GM19351 (cell line): Measurements from ENCODE around the gene SUGP1.

Experiments used
- ATAC-seq: cut with Tn5 transposase; IDR thresholded peaks from one replicate; pipeline ENCODE4 v1.9.1; 2021; ENCODE audit warnings: mild to moderate bottlenecking, moderate library complexity; ENCODE audit not compliant: unreplicated experiment

Gene SUGP1

DNA sequence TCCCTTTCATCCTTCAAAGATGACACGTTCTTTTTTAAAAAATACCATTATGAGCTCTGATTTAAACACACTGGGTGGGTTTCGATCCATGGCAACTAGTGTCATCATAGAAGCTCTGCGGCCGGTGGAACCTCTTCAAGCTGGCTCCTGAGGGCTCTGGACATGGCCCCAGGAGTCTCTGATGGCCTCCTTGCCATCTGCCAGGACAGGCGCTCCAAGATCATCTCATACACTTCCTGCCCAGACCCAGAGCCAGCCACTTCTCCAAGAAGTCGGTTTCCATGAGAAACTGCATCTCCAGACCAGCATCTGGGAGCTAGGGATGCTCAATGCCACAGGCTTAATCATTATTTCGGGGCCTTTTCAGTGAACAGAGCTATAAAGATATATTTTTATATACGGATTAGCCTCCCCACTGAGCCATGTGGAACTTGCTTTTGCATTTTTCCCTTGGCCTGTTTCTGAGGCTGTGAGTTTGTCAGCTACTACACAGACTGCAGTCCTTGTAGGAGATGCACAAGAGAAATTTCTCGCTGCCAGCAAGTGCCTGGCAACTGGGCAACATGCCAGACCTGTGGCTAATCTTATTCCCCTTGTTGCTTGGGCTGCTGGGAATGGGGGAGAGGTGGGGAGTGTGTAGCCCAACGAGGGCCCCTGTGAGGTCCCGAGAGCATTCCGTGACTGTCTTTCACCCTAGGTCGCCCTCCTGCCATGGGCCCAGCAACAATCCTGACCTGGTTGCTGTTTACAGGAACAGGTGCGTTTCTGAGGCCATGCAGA lies 15.9 kb downstream of the SUGP1 start:
- no peak for ATAC-seq

- no peak for ATAC-seq
Observed at GRCh38 chr19:19303411-19303810, 16.9 kb downstream of the SUGP1 start.

DNA sequence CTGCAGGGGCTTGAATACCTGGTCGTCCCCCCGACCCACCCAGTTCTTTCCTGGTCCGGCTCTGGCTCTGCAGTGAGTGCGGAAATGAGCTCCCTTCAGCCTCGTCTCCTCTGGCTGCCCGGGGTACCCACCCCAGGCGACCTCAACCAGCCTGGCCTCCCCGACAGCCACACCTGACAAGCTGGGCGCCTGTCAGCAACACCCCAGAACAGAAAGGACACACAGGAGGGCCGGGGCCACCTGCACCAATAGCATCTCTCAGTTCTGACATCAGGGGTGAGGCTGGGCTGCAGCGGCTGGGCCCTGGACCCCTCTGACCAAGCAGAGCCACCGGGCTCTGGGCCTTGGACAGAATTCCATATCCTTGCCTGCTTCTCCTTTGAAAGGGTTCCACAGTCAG lies 19.7 kb downstream of the SUGP1 start:
- no peak for ATAC-seq

DNA sequence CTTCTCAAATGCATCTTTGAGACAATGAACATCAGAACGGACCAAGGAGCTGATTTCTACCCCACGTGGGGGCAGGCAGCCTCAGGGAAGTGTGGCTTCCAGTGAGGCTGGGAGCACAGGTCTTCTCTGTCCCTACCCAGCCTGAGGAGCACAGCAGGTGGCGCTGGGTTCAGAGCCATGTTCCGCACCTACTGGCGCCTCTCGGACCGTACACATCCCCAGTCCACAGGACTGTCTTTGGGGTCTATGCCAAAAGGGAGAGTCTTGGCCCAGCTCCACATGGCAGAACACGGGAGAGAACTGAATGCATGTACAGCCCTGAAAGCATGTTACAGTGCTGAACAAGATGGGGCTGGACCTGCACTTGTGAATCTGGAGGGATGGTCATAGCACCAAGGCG lies 22.6 kb downstream of the SUGP1 start:
- no peak for ATAC-seq

DNA sequence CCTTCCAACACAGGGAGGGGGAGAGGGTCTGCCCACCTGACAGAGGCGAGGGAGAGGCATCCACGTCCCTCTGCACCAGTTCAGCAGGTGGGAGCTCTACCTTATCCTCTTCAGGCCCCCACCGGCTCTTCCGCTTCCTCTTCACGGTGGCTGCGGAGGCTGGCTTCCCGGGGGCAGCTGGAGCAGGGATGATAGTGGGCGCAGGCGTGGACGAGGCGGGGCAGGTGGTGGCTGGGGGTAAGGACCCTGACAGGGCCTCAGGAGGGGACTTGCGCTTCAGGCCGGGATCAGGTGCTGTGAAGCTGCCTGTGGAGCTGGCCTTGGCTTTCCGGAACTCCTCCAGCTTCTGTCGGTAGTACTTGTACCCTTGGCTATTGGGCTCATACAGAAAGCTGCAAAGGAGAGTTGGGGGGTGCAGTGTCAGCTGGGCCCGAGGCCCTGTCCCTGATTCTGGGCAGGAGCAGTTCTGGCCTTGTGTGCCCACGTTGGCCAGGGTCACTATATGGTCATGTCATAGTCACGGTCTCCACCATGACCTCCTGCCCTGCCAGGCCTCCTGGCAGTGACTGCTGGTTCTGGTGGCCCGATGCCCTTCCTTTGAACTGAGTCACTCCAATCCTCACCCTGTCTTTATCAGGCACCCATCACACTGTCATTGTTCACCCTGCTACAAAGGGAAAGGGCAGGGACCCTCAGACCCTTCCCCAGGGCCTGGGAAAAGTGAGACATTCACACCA lies 23.2 kb downstream of the SUGP1 start:
- ATAC-seq, result no peak

- ATAC-seq, result no peak
Observed at GRCh38 chr19:19294914-19295313, 25.4 kb downstream of the SUGP1 start.

GRCh38 chr19:19292607-19293006 lies 27.7 kb downstream of the SUGP1 start:
- ATAC-seq, result no peak

- ATAC-seq, result no peak
Observed at GRCh38 chr19:19285686-19286085, 34.6 kb downstream of the SUGP1 start.

GRCh38 chr19:19280561-19280960 lies 39.7 kb downstream of the SUGP1 start:
- ATAC-seq, result no peak

DNA sequence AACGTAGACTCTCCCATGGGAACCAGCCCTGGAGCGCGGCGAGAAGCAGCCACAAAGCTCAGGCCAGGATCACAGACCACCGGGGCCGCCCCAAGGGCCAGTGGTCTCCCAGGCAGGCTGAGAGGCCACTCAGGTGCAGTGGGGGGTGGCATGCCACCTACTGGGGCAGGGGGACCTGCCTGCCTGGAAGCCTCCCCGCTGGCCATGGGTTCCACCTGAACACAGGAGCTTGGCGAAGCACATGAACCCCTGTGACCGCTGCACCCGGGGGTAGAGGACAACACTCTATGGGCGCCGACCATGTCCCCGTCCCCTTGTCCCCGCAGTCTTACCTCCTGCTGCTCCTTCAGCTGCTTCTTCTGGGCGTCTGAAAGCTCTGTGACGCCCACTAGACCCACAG lies 40.5 kb downstream of the SUGP1 start:
- ATAC-seq, result no peak

DNA sequence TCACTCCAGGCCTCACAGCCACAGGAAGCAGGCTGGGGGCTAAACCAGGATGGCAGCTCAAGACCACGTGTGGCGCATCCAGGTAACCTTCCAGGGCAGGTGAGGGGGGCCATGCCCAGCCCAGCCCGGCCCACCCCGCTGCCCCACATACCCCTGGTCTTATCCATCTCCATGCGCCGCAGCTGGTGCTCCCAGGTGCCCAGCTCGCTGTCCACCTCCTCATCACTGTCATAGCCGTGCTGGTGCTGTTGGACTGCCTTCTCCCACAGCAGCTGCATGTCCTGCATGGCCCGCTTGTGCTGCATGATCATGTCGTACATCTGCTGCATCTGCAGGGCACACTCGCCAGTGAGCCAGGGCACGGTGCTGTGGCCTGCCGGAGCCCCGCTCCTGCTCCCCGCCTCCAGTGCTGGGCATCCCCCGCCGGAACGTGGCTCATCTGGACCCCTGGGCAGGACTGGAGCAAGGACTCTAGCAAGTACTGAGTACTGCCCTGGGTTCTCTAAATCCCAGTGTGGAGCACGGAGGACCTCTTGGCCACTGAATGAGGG lies 41.2 kb downstream of the SUGP1 start:
- ATAC-seq, result no peak

DNA sequence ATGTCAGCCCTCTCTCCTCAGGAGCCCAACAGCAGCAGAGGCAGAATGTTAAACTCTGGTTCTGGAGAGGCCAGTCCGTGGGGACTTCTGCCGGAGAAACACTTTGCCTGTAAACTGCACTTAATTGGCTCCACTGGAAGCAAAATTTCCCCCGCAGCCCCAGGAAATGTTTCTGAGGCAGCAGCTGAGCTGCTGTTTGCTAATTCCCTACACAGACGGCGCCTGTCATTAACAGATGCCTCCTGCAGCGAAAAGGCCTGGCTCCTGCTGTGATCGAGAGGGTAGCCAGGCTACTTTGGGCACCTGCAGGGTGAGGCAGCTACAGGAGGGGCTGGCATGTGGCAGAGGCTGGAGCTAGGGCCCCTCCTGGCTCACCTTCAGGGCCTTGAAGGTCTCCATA lies 42.0 kb downstream of the SUGP1 start:
- no peak for ATAC-seq

DNA sequence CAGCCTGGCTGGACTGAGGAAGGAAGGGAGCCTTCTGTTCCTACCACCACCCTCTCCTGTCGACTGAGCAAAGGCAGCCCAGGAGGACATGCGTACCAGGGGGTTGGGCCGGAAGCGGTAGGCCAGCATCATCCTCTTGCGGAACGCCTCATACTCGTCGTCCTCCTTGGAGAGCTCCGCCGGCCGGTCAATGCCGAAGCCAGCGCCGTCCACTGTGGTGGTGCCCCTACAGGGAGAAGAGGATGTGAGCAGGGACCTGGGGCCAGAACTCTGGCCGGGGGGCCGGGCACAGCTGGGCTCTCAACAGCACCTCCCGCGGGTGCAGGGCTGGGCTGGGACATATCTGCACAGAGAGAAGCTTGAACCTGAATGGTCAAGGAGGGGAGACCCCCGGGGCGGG lies 43.5 kb downstream of the SUGP1 start:
- ATAC-seq, result no peak

- no peak for ATAC-seq
Observed at GRCh38 chr19:19276386-19276785, 43.9 kb downstream of the SUGP1 start.

- no peak for ATAC-seq
Observed at GRCh38 chr19:19274716-19275565, 45.4 kb downstream of the SUGP1 start.

DNA sequence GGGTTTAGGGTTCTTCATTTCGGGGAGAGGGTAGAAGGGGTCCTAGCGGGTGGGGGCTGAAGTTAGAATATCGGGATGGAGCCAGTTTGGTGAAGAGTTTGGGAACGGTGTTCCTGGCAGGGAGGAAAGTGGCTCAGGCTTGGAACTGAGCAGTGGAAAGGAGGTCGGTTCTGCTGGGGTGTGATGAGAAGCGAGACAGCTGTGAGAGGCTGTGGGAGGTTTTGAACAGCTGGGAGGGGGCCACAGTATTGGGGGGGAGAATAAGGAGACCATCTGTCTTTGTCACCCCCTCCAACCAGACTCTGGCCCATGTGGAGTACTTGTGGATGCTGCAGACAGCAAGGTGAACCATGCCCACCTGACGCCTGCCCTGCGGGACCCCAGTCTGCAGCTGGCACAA lies 46.2 kb downstream of the SUGP1 start:
- ATAC-seq, result no peak

DNA sequence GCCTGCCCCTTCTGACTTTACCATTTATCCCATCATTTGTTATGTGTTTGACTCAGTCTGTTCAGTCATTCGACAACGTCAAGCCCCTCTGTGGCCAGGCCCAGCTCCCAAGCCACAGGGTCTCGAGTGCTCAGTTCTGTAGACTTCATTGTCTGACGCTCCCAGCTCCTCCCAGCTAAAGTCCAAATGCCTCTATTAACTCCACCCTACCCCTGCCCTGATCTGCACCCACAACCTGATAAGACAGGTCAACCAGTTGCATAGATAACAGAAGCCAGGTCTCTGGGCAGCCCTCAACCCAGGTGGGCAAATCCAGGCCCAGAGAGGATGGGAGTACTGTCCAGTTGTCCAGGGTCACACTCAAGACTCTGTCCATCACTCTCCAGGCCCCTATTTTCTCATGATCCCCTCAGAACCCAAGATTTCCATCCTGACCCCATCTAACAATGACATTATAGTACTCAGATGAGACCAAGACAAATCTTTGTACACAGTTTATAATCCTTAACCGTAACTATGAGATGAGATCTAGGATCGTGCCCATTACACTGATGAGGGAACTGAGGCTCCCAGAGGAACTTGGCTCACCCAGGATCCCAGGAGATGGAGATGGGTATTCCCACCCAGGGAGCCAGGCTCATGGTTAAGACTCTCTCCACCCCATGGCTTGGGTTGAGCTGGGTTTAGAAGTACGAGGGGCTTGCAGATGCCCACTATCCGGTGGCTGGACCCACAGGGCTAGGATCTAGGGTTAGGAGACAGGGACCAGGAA lies 48.3 kb downstream of the SUGP1 start:
- ATAC-seq, result no peak

DNA sequence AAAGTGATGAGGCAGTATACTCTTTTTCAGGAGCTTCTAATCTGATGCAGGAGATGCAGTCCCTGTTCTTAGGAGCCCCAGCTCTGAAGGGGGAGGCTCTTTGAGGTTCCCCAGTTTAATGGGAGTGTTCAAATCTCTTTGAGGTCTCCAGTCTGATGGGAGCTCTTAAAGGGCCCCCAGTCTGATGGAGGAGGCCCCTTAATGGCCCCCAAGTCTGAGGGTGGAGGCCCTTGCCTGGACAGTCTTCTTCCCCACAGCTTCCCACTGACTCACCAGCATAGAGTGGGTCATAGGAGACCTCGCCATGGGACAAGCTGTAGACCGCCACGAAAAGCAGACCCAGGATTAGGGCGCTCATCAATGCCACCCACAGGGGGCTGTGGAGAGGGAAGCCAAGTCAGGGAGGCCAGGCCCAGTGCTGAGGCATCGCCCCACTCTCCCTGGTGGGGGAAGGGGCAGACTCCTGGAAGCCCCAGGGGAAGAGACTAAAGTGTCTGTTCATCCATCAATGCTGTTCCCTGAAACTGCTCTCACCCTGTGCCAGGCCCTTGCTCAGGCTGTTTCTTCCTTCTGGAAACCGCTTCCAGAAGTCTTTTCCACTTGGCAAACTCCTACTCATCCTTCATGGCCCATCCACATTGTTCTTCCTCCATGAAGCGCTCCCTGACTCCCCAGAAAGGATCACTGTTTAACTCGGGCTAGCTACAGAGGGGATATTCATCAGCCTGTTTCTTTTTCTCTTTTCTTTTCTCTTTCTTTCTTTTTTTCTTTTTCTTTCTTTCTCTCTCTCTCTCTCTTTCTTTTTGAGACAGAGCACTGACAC lies 49.3 kb downstream of the SUGP1 start:
- no peak for ATAC-seq

DNA sequence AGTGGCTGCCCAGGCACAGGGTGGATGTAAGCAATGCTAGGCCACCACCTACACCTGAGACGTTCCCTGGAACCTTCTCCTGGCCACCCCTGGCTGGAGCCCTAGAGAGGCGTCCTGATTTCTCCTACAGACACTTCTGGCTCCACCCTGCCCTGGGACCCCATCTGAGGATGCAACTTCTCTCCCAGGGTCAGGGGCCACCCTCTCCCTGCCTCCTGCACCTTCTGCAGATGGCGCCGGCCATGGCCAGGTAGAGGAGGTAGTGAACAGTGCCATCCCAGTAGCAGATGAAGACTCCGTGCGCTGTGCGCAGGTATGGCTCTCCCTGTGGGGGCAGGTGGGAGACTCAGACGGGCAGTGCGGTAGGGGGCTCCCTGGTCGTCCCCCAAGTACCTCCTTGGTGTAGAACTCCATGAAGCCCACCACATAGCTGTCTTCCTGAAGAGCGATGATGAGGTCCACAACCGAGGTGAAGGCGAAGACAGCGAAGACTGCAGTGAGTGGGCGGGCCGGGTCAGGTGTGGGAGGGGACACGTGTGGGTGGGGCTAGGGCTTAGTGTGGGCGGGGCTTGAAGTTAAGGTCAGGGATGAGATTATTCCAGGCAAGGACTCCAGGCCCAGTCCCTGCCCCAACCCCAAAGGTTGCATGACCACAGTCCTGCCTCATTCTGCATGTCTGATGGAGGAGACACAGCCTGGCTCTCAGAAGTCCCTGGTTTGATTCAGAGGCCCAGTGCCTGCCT lies 50.2 kb downstream of the SUGP1 start:
- ATAC-seq, result no peak
